HG03196 (cell line): ENCODE results near the gene TMEM45A.
A peak's percentile ranks its signal among the peaks of the same experiment; 100 is the strongest.

Experiments used
- ATAC-seq: cut with Tn5 transposase; IDR thresholded peaks from one replicate; pipeline ENCODE4 v1.9.1; 2021; ENCODE audit not compliant: unreplicated experiment

Gene TMEM45A

GRCh38 chr3:100609305-100609704, 116.9 kb downstream of the TMEM45A start, which contains the start of gene ADGRG7:
Gene ADGRG7 (plus strand): TSS chr3:100609601. CDS start chr3:100609857, 256 bp downstream.
- no peak for ATAC-seq

GRCh38 chr3:100609963-100610362, 117.5 kb downstream of the TMEM45A start:
- no peak for ATAC-seq

GRCh38 chr3:100611221-100611620, 118.8 kb downstream of the TMEM45A start:
- ATAC-seq, result no peak

GRCh38 chr3:100613721-100614390, 121.4 kb downstream of the TMEM45A start:
- peak; percentile 68 for ATAC-seq

GRCh38 chr3:100614941-100615340, 122.5 kb downstream of the TMEM45A start:
- peak; percentile 64 for ATAC-seq

- ATAC-seq, result no peak
Measured at GRCh38 chr3:100615684-100616083, 123.3 kb downstream of the TMEM45A start.

GRCh38 chr3:100621251-100621650, 128.8 kb downstream of the TMEM45A start:
- ATAC-seq, result no peak
